K562 (cell line): Measurements from ENCODE around the gene CCM2. TPM values are rescaled to one million over a fixed set of nuclear protein-coding genes. Genes with fewer than 3 reads are reported as not detected.

Experiments
- CBX8 ChIP-seq: fragments of 200-600 bp; sonication (generic); IDR thresholded peaks from 2 replicates; pipeline ENCODE4 v1.6.1; 2012; ENCODE audit warnings: borderline replicate concordance, mixed run types, low read depth, mild to moderate bottlenecking, moderate library complexity, mixed read lengths, low read length, control low read depth, inconsistent platforms; ENCODE audit not compliant: poor library complexity, severe bottlenecking; ENCODE audit errors: extremely low read depth
- HDAC8 ChIP-seq: fragments of 450-650 bp; IDR thresholded peaks from 2 replicates; pipeline ENCODE4 v1.6.1; 2016; ENCODE audit warnings: mild to moderate bottlenecking, missing genetic modification characterization, moderate library complexity, missing compliant biosample characterization
- HNRNPK ChIP-seq: fragments of 200-400 bp; formaldehyde crosslinking; IDR thresholded peaks from one replicate; pipeline ENCODE4 v1.6.1; 2018; ENCODE audit warnings: mild to moderate bottlenecking, low read depth, low read length; ENCODE audit not compliant: poor library complexity, severe bottlenecking
- KLF16 ChIP-seq: IDR thresholded peaks from 2 replicates; pipeline ENCODE4 v1.6.1; 2016; ENCODE audit warnings: antibody characterized with exemption
- NFRKB ChIP-seq: fragments of 450-650 bp; IDR thresholded peaks from 2 replicates; pipeline ENCODE4 v1.6.1; 2016; ENCODE audit warnings: low read depth
- NR1H2 ChIP-seq: sonication (generic); formaldehyde crosslinking; IDR thresholded peaks from 2 replicates; pipeline ENCODE4 v1.4.0; 2020; ENCODE audit warnings: mild to moderate bottlenecking, missing genetic modification reagents
- PHF8 ChIP-seq: fragments of 200-600 bp; sonication (generic); IDR thresholded peaks from 2 replicates; pipeline ENCODE4 v1.6.1; 2012; ENCODE audit warnings: mixed run types, mild to moderate bottlenecking, inconsistent platforms, low read length, moderate library complexity, borderline replicate concordance
- POU5F1 ChIP-seq: fragments of 150-350 bp; IDR thresholded peaks from 2 replicates; pipeline ENCODE4 v1.6.1; 2014; ENCODE audit warnings: borderline replicate concordance, low read length, low read depth, mild to moderate bottlenecking; ENCODE audit not compliant: partially characterized antibody
- SIN3B ChIP-seq: fragments of 450-650 bp; IDR thresholded peaks from 2 replicates; pipeline ENCODE4 v1.6.1; 2017; ENCODE audit warnings: low read depth, mild to moderate bottlenecking, moderate library complexity
- SMARCA4 ChIP-seq: fragments of 450-650 bp; IDR thresholded peaks from 2 replicates; pipeline ENCODE4 v1.6.1; 2016
- SP1 ChIP-seq: sonication (generic); formaldehyde crosslinking; IDR thresholded peaks from 2 replicates; pipeline ENCODE4 v1.8.1; 2022; ENCODE audit warnings: mild to moderate bottlenecking, missing genetic modification reagents
- SP2 ChIP-seq: IDR thresholded peaks from 2 replicates; pipeline ENCODE4 v1.6.1; 2011; ENCODE audit warnings: mild to moderate bottlenecking, low read depth, low read length, moderate library complexity; ENCODE audit not compliant: poor library complexity, severe bottlenecking; ENCODE audit errors: extremely low read depth
- SPI1 ChIP-seq: IDR thresholded peaks from 2 replicates; pipeline ENCODE4 v1.6.1; 2011; ENCODE audit warnings: low read depth, low read length, control low read depth, borderline replicate concordance
- SRSF7 ChIP-seq: fragments of 200-400 bp; formaldehyde crosslinking; optimal IDR thresholded peaks from 2 replicates; pipeline ENCODE3; 2017; ENCODE audit warnings: mild to moderate bottlenecking, low read depth, low read length
- TAF7 ChIP-seq: fragments of 450-650 bp; IDR thresholded peaks from 2 replicates; pipeline ENCODE4 v1.6.1; 2016; ENCODE audit warnings: missing genetic modification characterization, missing compliant biosample characterization
- TCF3 ChIP-seq: sonication (generic); formaldehyde crosslinking; IDR thresholded peaks from 2 replicates; pipeline ENCODE4 v1.4.0; 2020; ENCODE audit warnings: mild to moderate bottlenecking, missing genetic modification reagents
- TCF7L2 ChIP-seq: fragments of 150-350 bp; IDR thresholded peaks from 2 replicates; pipeline ENCODE4 v1.6.1; 2016; ENCODE audit warnings: low read depth, mild to moderate bottlenecking, low read length, moderate library complexity
- ZNF3 ChIP-seq: fragments of 250-450 bp; sonication (Bioruptor Pico); IDR thresholded peaks from 2 replicates; pipeline ENCODE4 v1.5.0; 2021; ENCODE audit warnings: mild to moderate bottlenecking, moderate library complexity
- ZNF644 ChIP-seq: fragments of 200-800 bp; sonication (Bioruptor generic); IDR thresholded peaks from 2 replicates; pipeline ENCODE4 v1.6.1; 2016; ENCODE audit warnings: low read depth, missing genetic modification characterization, missing compliant biosample characterization
- ZNF766 ChIP-seq: fragments of 200-800 bp; sonication (Bioruptor generic); conservative IDR thresholded peaks from 2 replicates; pipeline ENCODE4 v1.6.1; 2016; ENCODE audit warnings: missing genetic modification characterization, missing compliant biosample characterization
- polyA plus RNA-seq, 8 experiments: library from polyadenylated mRNA; depleted of rRNA in 4 of 8; stranded (reverse) in 5 of 8; unstranded in 3 of 8; fragments of >200 nt; fragmentation: Nextera tagmentation in 2 of 8; fragmentation: Illumina TruSeq in 1 of 8; extraction: Ambion mirVana in 2 of 8; extraction: Trizol in 1 of 8; gene quantifications; 2 replicates each; pipeline versions ENCODE4 v1.2.1 to v1.2.3, GENCODE V29; 2011 to 2014; ENCODE audit warnings: inconsistent platforms in 1 of 8, missing spikeins in 1 of 8
- total RNA-seq, 7 experiments: library from RNA; depleted of rRNA in 6 of 7; stranded (reverse); fragments of >200 nt in 6 of 7; fragmentation: Illumina TruSeq in 2 of 7; extraction: Trizol in 2 of 7; gene quantifications; 2 replicates each; pipeline versions ENCODE4 v1.2.1 to v1.2.3, GENCODE V29; 2011 to 2021; ENCODE audit warnings: low replicate concordance in 1 of 7
- TF ChIP-seq, protein P1 (sequence below): fragments of 450-650 bp; IDR thresholded peaks from 2 replicates; pipeline ENCODE4 v1.6.1; 2016; ENCODE audit warnings: low read depth, mild to moderate bottlenecking, moderate library complexity
- TF ChIP-seq, protein P2 (sequence below): fragments of 250-450 bp; sonication (Bioruptor Pico); IDR thresholded peaks from 2 replicates; pipeline ENCODE4 v1.5.0; 2021; ENCODE audit warnings: mild to moderate bottlenecking, borderline replicate concordance
- TF ChIP-seq, protein P3 (sequence below): IDR thresholded peaks from 2 replicates; pipeline ENCODE4 v1.6.1; 2011; ENCODE audit warnings: borderline replicate concordance, low read depth, mild to moderate bottlenecking, moderate library complexity, low read length; ENCODE audit not compliant: insufficient read depth, poor library complexity, severe bottlenecking
- TF ChIP-seq, protein P4 (sequence below): fragments of 450-650 bp; formaldehyde crosslinking; IDR thresholded peaks from 2 replicates; pipeline ENCODE4 v1.4.0; 2020; ENCODE audit warnings: mild to moderate bottlenecking

CCM2 gene
- total and polyA plus RNA-seq, 9 of the 15 experiments (the other 6 are each of a cell fraction or from before 2014, with no cell fraction given): 0.41 to 38.6 (median 25.9) TPM

DNA sequence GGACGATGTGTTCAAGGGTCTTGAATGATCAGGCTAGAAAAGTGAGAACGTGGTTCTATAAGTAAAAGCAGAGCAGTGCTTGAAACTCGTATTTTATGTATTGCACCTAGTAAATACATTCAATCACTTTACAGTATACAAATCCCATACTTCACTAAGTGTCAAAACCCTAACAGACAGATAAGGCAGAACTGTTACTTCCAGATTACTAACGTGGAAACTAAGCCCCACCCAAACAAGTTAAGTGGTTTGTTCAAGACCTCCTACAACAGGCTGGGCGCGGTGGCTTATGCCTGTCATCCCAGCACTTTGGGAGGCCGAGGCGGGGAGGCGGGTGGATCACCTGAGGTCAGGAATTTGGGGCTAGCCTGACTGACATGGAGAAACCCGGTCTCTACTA is 12.0 kb upstream of the CCM2 start (continued):
- TF ChIP-seq, protein P1, sequence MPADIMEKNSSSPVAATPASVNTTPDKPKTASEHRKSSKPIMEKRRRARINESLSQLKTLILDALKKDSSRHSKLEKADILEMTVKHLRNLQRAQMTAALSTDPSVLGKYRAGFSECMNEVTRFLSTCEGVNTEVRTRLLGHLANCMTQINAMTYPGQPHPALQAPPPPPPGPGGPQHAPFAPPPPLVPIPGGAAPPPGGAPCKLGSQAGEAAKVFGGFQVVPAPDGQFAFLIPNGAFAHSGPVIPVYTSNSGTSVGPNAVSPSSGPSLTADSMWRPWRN: 0 out of 2 replicates have a peak, but pooled peaks have one; percentile 18
- no peak; the same call in 1 of the 2 replicates for TF ChIP-seq KLF16
- TF ChIP-seq ZNF3 (CRISPR knock-in tag): no peak
- no peak for TF ChIP-seq PHF8
- TF ChIP-seq TCF7L2: no peak
- no peak for TF ChIP-seq SPI1
- TF ChIP-seq ZNF644: no peak
- TF ChIP-seq HDAC8 (tag): no peak
- TF ChIP-seq, protein P2, sequence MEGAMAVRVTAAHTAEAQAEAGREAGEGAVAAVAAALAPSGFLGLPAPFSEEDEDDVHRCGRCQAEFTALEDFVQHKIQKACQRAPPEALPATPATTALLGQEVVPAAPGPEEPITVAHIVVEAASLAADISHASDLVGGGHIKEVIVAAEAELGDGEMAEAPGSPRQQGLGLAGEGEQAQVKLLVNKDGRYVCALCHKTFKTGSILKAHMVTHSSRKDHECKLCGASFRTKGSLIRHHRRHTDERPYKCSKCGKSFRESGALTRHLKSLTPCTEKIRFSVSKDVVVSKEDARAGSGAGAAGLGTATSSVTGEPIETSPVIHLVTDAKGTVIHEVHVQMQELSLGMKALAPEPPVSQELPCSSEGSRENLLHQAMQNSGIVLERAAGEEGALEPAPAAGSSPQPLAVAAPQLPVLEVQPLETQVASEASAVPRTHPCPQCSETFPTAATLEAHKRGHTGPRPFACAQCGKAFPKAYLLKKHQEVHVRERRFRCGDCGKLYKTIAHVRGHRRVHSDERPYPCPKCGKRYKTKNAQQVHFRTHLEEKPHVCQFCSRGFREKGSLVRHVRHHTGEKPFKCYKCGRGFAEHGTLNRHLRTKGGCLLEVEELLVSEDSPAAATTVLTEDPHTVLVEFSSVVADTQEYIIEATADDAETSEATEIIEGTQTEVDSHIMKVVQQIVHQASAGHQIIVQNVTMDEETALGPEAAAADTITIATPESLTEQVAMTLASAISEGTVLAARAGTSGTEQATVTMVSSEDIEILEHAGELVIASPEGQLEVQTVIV (CRISPR knock-in tag): no peak
- TF ChIP-seq SP2: no peak
- TF ChIP-seq, protein P3, sequence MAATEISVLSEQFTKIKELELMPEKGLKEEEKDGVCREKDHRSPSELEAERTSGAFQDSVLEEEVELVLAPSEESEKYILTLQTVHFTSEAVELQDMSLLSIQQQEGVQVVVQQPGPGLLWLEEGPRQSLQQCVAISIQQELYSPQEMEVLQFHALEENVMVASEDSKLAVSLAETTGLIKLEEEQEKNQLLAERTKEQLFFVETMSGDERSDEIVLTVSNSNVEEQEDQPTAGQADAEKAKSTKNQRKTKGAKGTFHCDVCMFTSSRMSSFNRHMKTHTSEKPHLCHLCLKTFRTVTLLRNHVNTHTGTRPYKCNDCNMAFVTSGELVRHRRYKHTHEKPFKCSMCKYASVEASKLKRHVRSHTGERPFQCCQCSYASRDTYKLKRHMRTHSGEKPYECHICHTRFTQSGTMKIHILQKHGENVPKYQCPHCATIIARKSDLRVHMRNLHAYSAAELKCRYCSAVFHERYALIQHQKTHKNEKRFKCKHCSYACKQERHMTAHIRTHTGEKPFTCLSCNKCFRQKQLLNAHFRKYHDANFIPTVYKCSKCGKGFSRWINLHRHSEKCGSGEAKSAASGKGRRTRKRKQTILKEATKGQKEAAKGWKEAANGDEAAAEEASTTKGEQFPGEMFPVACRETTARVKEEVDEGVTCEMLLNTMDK: no peak
- peak; percentile 74 for TF ChIP-seq SMARCA4
- no peak; the same call in 1 of the 2 replicates for TF ChIP-seq ZNF766 (CRISPR knock-in tag)
- TF ChIP-seq, protein P4, sequence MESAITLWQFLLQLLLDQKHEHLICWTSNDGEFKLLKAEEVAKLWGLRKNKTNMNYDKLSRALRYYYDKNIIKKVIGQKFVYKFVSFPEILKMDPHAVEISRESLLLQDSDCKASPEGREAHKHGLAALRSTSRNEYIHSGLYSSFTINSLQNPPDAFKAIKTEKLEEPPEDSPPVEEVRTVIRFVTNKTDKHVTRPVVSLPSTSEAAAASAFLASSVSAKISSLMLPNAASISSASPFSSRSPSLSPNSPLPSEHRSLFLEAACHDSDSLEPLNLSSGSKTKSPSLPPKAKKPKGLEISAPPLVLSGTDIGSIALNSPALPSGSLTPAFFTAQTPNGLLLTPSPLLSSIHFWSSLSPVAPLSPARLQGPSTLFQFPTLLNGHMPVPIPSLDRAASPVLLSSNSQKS: no peak
- no peak for TF ChIP-seq SIN3B
- TF ChIP-seq NFRKB: no peak
- TF ChIP-seq SP1 (CRISPR knock-in tag): no peak
- peak; percentile 87 for TF ChIP-seq TCF3 (CRISPR knock-in tag)
- TF ChIP-seq TAF7 (tag): no peak
- TF ChIP-seq HNRNPK: no peak
- no peak for TF ChIP-seq POU5F1
- TF ChIP-seq NR1H2 (CRISPR knock-in tag): no peak
- TF ChIP-seq SRSF7: no peak
- no peak for TF ChIP-seq CBX8
